Motor neuron (in vitro differentiated cells): ENCODE data around the gene IGSF1. TPM values are rescaled to one million over a fixed set of nuclear protein-coding genes. Genes with fewer than 3 reads are reported as not detected.

ENCODE experiments used
- ATAC-seq, 8 experiments: fragments of 200-7000 bp; cut with Tn5 transposase; replicated peaks in 6 of 8; 2 replicates each; pipeline ENCODE4 v1.8.0; 2021; ENCODE audit warnings: mild to moderate bottlenecking in 8 of 8, moderate library complexity in 8 of 8
- H3K27ac ChIP-seq, 2 donors: fragments of 250-450 bp; sonication (Bioruptor Pico); 2 replicates each; pipeline ENCODE4 v1.9.0; 2021; ENCODE audit warnings: antibody characterized with exemption in 2 of 2, mild to moderate bottlenecking in 2 of 2, moderate library complexity in 1 of 2
- H3K4me1 ChIP-seq, 2 donors: fragments of 250-450 bp; sonication (Bioruptor Pico); replicated peaks in 1 of 2; 2 replicates each; pipeline ENCODE4 v1.6.1; 2021; ENCODE audit warnings: antibody characterized with exemption in 2 of 2, mild to moderate bottlenecking in 2 of 2, moderate library complexity in 1 of 2
- H3K4me3 ChIP-seq, 5 donors: fragments of 250-450 bp; sonication (Bioruptor Pico); 2 replicates each; pipeline ENCODE4 v1.9.0; 2021; ENCODE audit warnings: antibody characterized with exemption in 5 of 5, mild to moderate bottlenecking in 5 of 5, moderate library complexity in 4 of 5
- WGBS, 10 experiments: fragments of 450-650 bp; shearing (Covaris generic); methylation state at CpG; one replicate each; pipeline ENCODE4 v1.0.0; 2022; 5-methylcytosine and 5-hydroxymethylcytosine counted together
- in situ Hi-C, 9 experiments: fragments of 400-800 bp; cut with MboI; loops; one replicate each; pipeline ENCODE4 v1.15.0; 2021; ENCODE audit warnings: low sequenced_read_pairs in 9 of 9, low pct_unique_long_range_greater_than_20kb in 2 of 9; ENCODE audit not compliant: unreplicated experiment in 9 of 9
- total RNA-seq, 8 experiments: library from RNA; unstranded; fragments of 300-600 nt; gene quantifications; 2 replicates each; pipeline versions ENCODE4 v1.2.3 to v1.2.4, GENCODE V29; 2022

The IGSF1 gene
- total RNA-seq, 8 experiments from 2014 or later = 0.24 to 7.1 (median 3.3) TPM; not detected in 2

DNA sequence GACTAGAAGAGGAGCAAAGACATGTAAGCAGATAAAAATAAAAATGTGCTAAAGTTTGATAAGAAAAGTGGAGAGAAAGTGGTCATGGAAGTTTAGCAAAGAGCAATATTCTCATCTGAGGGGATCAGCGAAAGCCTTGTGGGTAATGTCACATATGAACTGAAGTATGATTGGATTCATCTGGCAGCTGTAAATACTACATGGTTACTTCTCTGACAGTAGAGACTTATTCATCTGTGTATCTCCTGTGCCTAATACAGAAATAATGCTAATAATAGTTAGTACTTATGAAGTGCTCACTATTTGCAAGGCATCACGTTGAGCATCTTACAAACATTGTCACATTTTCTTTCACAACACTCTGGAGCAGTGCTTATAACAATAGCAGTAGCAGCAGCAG, 8.9 kb upstream of the IGSF1 start:
- no peak for ATAC-seq
- WGBS, 10 experiments = 0 to 90% (median 33%) methylated on average over 1 to 2 of the region's 2 CpGs; no CpG with 5 or more reads in 5 of the 10 experiments
- H3K4me3 ChIP-seq = no peak overlapping the region
- in situ Hi-C loops = no loop called here
- peaks cover 0 to 14% of the 10 kb centered on the region in 2 donors for H3K4me1 ChIP-seq
- H3K27ac ChIP-seq = no peak overlapping the region

DNA sequence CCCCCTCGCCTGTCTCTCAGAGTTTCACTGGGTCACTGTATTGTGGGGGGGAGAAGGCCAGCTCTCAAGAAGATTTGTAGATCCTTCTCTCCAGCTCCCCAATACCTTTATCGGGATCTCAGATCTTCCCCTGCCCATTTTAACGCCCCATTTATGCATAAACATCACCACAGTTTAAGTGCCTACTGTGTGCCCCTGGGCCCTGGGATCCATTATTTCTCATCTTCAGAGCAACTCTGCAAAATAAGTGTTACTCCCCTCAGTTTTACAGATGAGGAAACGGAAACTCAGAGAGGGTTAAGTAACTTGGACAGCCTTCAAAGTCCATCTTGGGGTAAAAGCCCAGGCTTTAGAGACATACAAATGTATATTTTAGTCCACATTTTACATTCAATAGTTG, 421 bp upstream of the IGSF1 start:
- in situ Hi-C loops = no loop called here
- peak overlapping the region in 1 of 5 donors; percentile 20 for H3K4me3 ChIP-seq

DNA sequence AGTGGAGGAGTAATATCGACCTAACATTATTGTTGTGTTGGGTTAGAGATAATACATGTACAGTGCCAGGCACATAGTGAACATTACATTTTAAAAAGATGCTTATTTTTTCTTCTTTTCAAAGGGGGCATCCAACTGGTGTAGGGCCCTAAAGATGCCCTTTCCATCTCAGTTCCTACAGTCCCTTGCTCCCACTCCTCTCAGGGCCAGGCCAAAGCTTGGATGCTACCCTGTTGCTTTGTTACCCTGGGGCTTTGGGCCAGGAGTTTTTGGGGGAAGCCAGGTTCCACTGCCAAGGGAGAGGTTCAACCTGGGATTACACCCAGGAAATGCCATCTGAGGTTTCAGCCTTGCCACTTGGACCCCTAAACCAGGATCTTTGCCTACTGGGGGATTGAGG, 918 bp downstream of the IGSF1 start:
- no peak overlapping the region for H3K4me3 ChIP-seq
- in situ Hi-C loops = no loop called here
- no peak for ATAC-seq
- no peaks in the 10 kb centered on the region for H3K4me1 ChIP-seq
- no peak overlapping the region for H3K27ac ChIP-seq
- 43 to 83% methylated on average over 1 of the region's 1 CpG; no CpG with 5 or more reads in 8 of the 10 experiments for WGBS, 10 experiments

More for the DNA sequence above, 421 bp upstream of the IGSF1 start:
- Histone ChIP-seq H3K4me1 (no peaks in the 10 kb centered on the region), H3K27ac (no peak overlapping the region)
- 0% methylated on average over 1 of the region's 4 CpGs; no CpG with 5 or more reads in 9 of the 10 experiments for WGBS, 10 experiments
- no peak for ATAC-seq

DNA sequence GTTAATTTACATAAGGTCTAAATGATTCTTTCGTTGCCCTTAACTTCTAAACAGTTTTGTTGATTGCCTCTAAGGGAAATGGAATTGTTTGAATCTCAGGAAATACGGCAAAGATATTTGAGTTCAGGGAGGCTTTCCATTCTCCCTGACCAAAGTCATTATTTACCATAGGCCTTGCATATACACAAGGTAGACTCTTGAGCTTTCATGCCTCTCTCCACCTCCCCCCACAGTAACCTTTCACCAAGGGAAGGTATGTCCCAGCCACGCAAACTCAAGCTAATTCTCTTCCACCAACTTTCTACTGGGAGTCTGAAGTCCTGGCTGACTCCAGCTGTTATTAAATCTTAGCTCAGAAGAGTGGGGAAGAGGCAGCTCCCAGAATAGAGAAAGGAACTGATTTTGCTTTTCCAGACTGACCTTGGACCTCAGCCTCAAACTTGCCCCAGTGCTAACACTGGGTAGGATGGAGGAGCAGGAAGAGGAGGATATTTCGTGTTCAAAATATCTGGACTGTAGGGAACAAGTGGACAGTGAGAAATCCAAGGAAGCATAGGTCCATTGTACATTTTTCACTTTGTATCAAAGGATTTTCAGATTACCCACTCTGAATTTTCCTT, 1.4 kb downstream of the IGSF1 start:
- no peak for ATAC-seq
- Histone ChIP-seq H3K4me1 (no peaks in the 10 kb centered on the region), H3K27ac (no peak overlapping the region), H3K4me3 (no peak overlapping the region)
- WGBS, 10 experiments = 0 to 100% (median 71%) methylated on average over 1 to 4 of the region's 4 CpGs; no CpG with 5 or more reads in 4 of the 10 experiments
- in situ Hi-C loops = no loop called here

DNA sequence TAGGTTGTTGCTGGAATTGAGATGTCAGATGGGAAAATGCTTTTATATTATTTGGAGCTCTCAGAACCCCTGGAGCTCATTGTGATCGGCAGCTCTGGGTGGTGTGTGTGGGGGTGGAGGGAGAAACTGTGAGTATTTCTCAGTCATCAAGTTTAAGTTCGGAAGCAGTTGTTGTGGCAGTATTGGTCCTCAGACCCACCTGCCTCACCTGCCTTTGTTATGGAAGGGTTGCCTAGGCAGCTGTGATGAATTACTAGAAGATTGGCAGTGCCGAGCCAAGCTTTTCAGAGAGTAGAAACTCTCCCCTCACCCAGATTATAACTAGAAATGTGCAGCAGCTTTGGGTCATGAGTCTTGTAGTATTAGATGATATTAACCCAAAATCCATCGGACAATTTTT, 9.5 kb downstream of the IGSF1 start:
- in situ Hi-C loops = no loop called here
- Histone ChIP-seq H3K4me3 (no peak overlapping the region), H3K27ac (no peak overlapping the region), H3K4me1 (no peaks in the 10 kb centered on the region)
- no peak for ATAC-seq
- 0 to 80% (median 45%) methylated on average over 1 to 4 of the region's 4 CpGs; no CpG with 5 or more reads in 7 of the 10 experiments for WGBS, 10 experiments

DNA sequence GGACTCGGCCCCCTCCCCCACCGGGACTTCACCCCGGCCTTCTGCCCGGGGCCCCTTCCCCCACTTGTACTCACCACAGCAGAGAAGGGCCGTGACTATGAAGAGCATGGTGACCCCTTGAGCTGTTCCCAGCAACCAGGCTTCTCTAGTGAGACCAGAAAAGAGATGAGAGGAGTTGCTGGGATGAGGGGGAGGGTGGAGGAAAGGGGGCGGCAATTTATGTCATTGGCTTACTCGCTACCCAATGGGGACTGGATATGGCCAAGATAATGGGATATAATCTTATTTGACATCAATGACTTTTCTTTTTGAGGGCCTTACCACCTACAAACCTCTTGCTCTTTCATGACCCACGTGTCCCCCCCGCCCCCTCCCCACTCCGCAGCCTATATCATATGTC, 9.9 kb downstream of the IGSF1 start:
- Histone ChIP-seq H3K4me3 (no peak overlapping the region), H3K27ac (no peak overlapping the region), H3K4me1 (no peaks in the 10 kb centered on the region)
- WGBS, 10 experiments = no CpG with 5 or more reads among the region's 10 CpGs
- ATAC-seq = no peak
- in situ Hi-C loops = no loop called here

DNA sequence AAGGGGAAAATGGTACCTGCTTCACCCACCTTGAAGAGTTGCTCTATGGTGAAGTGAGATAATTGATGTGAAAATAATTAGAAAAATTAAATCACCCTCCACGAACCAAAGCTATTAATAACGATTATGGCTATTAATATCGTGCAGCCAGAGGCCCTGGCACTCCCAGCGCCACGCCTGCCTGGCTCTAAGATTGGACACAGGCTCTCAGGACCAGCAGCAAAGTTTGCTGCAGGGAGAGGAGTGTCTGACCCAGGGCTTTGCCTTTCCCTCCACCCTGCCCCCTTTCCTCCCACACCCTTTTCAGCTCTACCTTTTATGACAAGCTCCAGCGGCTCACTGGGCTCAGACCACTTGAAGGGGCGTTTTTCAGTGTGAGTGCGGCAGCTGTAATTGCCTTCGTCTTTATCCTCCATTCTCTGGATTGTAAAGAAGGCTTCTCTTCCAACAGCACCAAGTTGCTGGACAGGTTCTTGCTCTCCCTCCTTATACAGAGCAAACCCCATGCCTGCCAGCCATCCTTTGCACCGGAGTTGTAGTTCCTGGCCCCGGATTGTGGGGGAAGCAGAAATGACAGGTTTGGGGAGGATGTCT, 11.5 kb downstream of the IGSF1 start:
- no peak overlapping the region for H3K27ac ChIP-seq
- 44 to 80% (median 67%) methylated on average over 2 to 6 of the region's 11 CpGs; no CpG with 5 or more reads in 7 of the 10 experiments for WGBS, 10 experiments
- no peaks in the 10 kb centered on the region for H3K4me1 ChIP-seq
- H3K4me3 ChIP-seq = no peak overlapping the region
- ATAC-seq = no peak
- in situ Hi-C loops = no loop called here

DNA sequence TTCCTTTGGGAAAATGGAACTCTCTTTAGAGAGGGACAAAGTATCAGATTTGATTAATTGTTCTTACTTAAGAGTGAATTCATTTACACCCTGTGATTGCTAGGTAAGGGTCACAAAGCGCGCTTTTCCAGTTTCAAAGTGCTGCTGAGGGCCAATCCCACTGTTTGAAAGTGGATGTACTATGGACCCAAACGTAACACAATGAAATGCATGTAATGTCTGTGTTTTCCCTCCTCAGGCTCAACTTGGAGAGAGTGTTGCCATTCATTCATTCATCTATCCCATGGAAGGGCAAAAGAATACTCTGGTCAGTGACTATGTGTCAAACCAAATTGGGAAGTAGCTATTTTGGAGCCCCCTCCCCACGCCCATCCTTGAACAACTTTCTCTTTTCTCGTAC, 16.1 kb downstream of the IGSF1 start:
- ATAC-seq = no peak
- in situ Hi-C loops = no loop called here
- Histone ChIP-seq H3K27ac (no peak overlapping the region), H3K4me1 (no peaks in the 10 kb centered on the region), H3K4me3 (no peak overlapping the region)
- WGBS, 10 experiments = 17 to 100% (median 63%) methylated on average over 1 to 5 of the region's 5 CpGs; no CpG with 5 or more reads in 7 of the 10 experiments

DNA sequence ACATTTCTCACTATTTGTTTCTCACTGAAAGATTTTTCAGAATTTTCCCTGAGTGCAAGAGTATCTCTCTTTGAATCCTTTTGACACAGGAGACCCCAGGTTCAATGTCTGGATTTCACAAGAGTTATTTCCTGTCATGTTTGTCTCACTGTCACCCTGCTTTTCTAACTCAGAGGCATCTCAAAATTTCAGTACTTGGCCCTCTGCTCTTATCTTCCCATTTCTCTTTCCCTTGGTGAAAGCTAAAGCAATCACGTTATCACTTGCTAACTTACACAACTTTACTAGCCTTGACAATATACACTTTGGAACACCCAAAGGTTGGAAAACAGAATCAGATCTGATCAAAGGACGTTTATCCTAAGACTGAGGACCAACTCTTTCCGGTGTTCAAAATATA, 17.3 kb downstream of the IGSF1 start:
- no peak for ATAC-seq
- WGBS, 10 experiments = 0 to 80% (median 39%) methylated on average over 1 to 3 of the region's 3 CpGs; no CpG with 5 or more reads in 5 of the 10 experiments
- no peak overlapping the region for H3K4me3 ChIP-seq
- no peaks in the 10 kb centered on the region for H3K4me1 ChIP-seq
- no peak overlapping the region for H3K27ac ChIP-seq
- in situ Hi-C loops = no loop called here

DNA sequence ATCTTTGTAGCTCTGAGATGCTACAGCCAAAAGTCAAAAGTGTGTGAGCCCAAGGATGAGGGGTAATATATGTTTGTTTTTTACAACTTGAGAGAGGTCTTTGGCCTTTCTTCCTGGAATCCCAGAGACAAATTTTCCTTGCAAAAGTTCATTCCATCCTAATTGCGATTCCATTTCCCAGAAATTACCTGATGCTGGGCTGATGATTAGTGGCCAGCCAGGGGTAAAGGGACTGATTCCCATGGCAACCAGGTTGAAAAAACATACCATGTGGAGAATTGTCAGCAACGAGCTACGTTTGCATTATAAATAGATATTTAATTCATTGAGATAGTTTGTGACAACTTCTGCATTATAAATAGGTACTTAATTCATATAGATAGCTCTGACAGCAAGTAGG, 17.8 kb downstream of the IGSF1 start:
- no peak for ATAC-seq
- Histone ChIP-seq H3K4me3 (no peak overlapping the region), H3K4me1 (no peaks in the 10 kb centered on the region), H3K27ac (no peak overlapping the region)
- in situ Hi-C loops = no loop called here
- WGBS, 10 experiments = 0 to 50% (median 10%) methylated on average over 1 to 3 of the region's 3 CpGs; no CpG with 5 or more reads in 4 of the 10 experiments

DNA sequence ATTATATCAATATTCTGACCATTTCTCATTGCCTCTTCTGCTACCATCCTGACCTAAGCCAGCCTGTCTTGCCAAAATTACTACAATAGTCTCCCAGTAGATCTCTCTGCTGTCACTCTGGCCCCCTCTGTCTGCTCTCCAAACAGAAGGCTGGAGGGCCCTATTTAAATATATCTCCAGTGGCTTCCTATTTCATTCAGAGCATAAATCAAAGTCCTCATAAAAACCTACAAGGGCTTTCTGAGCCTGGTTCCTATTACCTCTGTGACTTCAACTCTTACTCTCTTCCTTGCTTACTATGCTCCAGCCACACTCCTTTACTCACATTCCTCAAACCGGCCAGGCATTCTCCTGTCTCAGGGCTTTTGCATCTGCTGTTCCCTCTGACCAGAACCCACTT, 19.0 kb downstream of the IGSF1 start:
- H3K4me3 ChIP-seq = no peak overlapping the region
- no peak for ATAC-seq
- in situ Hi-C loops = no loop called here
- no peaks in the 10 kb centered on the region for H3K4me1 ChIP-seq
- 0 to 80% (median 0%) methylated on average over 1 of the region's 1 CpG; no CpG with 5 or more reads in 7 of the 10 experiments for WGBS, 10 experiments
- H3K27ac ChIP-seq = no peak overlapping the region

DNA sequence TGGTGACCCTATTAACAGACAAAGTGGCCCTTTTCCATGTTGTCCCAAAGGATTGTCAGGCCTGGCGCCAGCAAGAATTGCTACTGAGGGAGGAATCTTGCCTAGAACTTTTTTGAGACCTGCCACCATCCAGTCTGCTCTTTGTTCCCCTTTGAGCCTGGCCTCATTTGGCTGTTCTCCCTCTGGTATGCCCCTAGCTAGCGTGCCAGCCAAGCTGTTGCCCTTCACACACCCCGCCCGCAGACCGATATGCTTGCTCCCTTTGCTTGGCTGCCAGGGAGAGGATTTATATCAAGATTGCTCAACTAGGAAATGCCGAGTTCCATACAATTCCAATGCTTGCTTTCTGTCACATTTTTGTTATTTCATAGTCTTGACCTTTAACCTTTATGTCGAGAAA, 24.4 kb downstream of the IGSF1 start:
- WGBS, 10 experiments = 0 to 51% methylated on average over 1 to 5 of the region's 7 CpGs; no CpG with 5 or more reads in 8 of the 10 experiments
- in situ Hi-C loops = no loop called here
- Histone ChIP-seq H3K27ac (no peak overlapping the region), H3K4me3 (no peak overlapping the region), H3K4me1 (no peaks in the 10 kb centered on the region)
- ATAC-seq = no peak

DNA sequence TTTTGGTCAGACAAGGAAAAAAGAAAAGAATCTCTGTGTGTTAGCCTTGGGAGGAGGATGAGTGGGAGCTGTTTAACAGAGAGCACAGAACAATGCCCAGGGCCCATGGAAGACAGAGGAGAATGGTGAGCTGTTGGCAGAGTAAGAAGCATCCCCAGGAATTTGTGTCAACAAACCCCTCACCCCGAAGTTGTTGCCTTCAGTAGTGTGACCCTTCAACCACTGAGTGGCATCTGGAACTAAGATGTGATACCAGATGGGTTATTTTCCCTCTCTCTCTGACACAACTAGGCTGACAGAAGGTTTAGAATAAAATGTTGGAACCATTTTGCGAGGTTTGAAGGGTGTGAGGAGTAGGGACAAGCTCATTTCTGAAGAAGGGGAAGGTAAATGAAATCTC, 25.1 kb downstream of the IGSF1 start:
- in situ Hi-C loops = no loop called here
- ATAC-seq = no peak

More for the DNA sequence above, 25.1 kb downstream of the IGSF1 start:
- 0 to 83% (median 31%) methylated on average over 1 to 2 of the region's 2 CpGs; no CpG with 5 or more reads in 6 of the 10 experiments for WGBS, 10 experiments
- Histone ChIP-seq H3K4me1 (no peaks in the 10 kb centered on the region), H3K4me3 (no peak overlapping the region), H3K27ac (no peak overlapping the region)
